EL (cell line): Measurements from ENCODE around the gene FAM107B.
"Not testable (repeated sequence)": the region's sequence is repeated elsewhere in the genome, so short reads cannot be mapped to it uniquely, and the experiment has no call there.

Source experiments
- DNase-seq: peaks from one replicate; pipeline ENCODE4 v3.0.0-alpha.2; 2016

FAM107B gene

GRCh38 chr10:14688606-14689005 is 86.1 kb downstream of the FAM107B start:
- peak; percentile 64 for DNase-seq

GRCh38 chr10:14688189-14688588 is 86.5 kb downstream of the FAM107B start:
- DNase-seq = not testable (repeated sequence)

GRCh38 chr10:14687340-14687739 is 87.4 kb downstream of the FAM107B start:
- DNase-seq = no peak

GRCh38 chr10:14686356-14686755 is 88.3 kb downstream of the FAM107B start:
- DNase-seq = no peak

GRCh38 chr10:14684354-14684753 is 90.3 kb downstream of the FAM107B start:
- DNase-seq = no peak

- no peak for DNase-seq
These were observed 91.4 kb downstream of the FAM107B start for GRCh38 chr10:14683256-14683655.

- no peak for DNase-seq
These were observed 92.9 kb downstream of the FAM107B start for GRCh38 chr10:14681802-14682201.

- DNase-seq = peak; percentile 25
These were observed 93.4 kb downstream of the FAM107B start for GRCh38 chr10:14681305-14681704.

GRCh38 chr10:14678637-14679036 is 96.1 kb downstream of the FAM107B start:
- no peak for DNase-seq

- DNase-seq = no peak
These were observed 98.0 kb downstream of the FAM107B start for GRCh38 chr10:14676732-14677131.

GRCh38 chr10:14674376-14675050 is 100.2 kb downstream of the FAM107B start:
- DNase-seq = no peak

- no peak for DNase-seq
These were observed 101.4 kb downstream of the FAM107B start for GRCh38 chr10:14673189-14673861.

- DNase-seq = peak; percentile 48
These were observed 103.3 kb downstream of the FAM107B start for GRCh38 chr10:14671386-14671831.

GRCh38 chr10:14670551-14671240 is 104.0 kb downstream of the FAM107B start:
- peak; percentile 45 for DNase-seq

- no peak for DNase-seq
These were observed 105.1 kb downstream of the FAM107B start for GRCh38 chr10:14669576-14669975.

GRCh38 chr10:14667781-14668180 is 106.9 kb downstream of the FAM107B start:
- DNase-seq = no peak

- no peak for DNase-seq
These were observed 107.4 kb downstream of the FAM107B start for GRCh38 chr10:14667280-14667679.

GRCh38 chr10:14665865-14666857 is 108.5 kb downstream of the FAM107B start:
- DNase-seq = no peak

- DNase-seq = no peak
These were observed 109.4 kb downstream of the FAM107B start for GRCh38 chr10:14665304-14665703.

GRCh38 chr10:14664345-14664744 is 110.4 kb downstream of the FAM107B start:
- no peak for DNase-seq

GRCh38 chr10:14661818-14662217 is 112.9 kb downstream of the FAM107B start:
- no peak for DNase-seq

- DNase-seq = no peak
These were observed 113.9 kb downstream of the FAM107B start for GRCh38 chr10:14660831-14661230.
